DND-41 (cell line): ENCODE results near the gene NEMF.

Source experiments
- EZH2 ChIP-seq: IDR thresholded peaks from 3 replicates; pipeline ENCODE4 v1.6.1; 2012; ENCODE audit warnings: borderline replicate concordance, low read depth, mild to moderate bottlenecking, moderate library complexity, low read length, inconsistent platforms; ENCODE audit not compliant: severe bottlenecking
- TF ChIP-seq, protein P1 (sequence below): IDR thresholded peaks from 2 replicates; pipeline ENCODE4 v1.5.1; 2012; ENCODE audit warnings: borderline replicate concordance, low read length, moderate library complexity, mild to moderate bottlenecking; ENCODE audit not compliant: poor library complexity, severe bottlenecking; ENCODE audit errors: extremely low read depth

DNA sequence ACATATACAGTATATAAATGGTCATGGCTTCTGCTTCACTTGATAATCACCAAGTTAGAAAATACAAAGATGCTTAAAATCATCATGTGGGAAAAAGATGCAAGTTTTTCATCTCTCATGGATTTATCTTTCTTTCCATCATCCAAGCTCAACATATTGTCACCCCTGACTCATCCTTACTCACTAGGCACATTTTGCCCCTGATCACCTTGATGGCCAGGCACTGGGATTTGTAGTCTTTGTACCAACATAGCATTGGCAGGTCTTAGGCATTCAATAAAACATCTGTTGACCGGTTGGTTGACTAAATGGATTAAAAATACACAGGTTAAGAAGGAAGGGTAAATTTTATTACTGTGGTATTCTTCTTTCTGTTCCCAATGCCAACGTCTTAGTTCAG, 56.6 kb downstream of the NEMF start:
- TF ChIP-seq, protein P1, sequence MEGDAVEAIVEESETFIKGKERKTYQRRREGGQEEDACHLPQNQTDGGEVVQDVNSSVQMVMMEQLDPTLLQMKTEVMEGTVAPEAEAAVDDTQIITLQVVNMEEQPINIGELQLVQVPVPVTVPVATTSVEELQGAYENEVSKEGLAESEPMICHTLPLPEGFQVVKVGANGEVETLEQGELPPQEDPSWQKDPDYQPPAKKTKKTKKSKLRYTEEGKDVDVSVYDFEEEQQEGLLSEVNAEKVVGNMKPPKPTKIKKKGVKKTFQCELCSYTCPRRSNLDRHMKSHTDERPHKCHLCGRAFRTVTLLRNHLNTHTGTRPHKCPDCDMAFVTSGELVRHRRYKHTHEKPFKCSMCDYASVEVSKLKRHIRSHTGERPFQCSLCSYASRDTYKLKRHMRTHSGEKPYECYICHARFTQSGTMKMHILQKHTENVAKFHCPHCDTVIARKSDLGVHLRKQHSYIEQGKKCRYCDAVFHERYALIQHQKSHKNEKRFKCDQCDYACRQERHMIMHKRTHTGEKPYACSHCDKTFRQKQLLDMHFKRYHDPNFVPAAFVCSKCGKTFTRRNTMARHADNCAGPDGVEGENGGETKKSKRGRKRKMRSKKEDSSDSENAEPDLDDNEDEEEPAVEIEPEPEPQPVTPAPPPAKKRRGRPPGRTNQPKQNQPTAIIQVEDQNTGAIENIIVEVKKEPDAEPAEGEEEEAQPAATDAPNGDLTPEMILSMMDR = no peak
- TF ChIP-seq EZH2 = no peak
